Activated CD4-positive, alpha-beta T cell treated with anti-CD3 and anti-CD28 coated beads, Interleukin-10, Interleukin-2, amounts not matched to agents 100 ng/mL and 50 ng/mL, durations not matched to agents 16 hours and 8 hours (primary cell): ENCODE measurements around the gene PDLIM3.
"Not testable (repeated sequence)": the region's sequence is repeated elsewhere in the genome, so short reads cannot be mapped to it uniquely, and the experiment has no call there.

Experiments used
- DNase-seq: peaks from one replicate; pipeline ENCODE4 v3.0.0-alpha.2; 2020

The PDLIM3 gene, protein sequence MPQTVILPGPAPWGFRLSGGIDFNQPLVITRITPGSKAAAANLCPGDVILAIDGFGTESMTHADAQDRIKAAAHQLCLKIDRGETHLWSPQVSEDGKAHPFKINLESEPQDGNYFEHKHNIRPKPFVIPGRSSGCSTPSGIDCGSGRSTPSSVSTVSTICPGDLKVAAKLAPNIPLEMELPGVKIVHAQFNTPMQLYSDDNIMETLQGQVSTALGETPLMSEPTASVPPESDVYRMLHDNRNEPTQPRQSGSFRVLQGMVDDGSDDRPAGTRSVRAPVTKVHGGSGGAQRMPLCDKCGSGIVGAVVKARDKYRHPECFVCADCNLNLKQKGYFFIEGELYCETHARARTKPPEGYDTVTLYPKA

DNA sequence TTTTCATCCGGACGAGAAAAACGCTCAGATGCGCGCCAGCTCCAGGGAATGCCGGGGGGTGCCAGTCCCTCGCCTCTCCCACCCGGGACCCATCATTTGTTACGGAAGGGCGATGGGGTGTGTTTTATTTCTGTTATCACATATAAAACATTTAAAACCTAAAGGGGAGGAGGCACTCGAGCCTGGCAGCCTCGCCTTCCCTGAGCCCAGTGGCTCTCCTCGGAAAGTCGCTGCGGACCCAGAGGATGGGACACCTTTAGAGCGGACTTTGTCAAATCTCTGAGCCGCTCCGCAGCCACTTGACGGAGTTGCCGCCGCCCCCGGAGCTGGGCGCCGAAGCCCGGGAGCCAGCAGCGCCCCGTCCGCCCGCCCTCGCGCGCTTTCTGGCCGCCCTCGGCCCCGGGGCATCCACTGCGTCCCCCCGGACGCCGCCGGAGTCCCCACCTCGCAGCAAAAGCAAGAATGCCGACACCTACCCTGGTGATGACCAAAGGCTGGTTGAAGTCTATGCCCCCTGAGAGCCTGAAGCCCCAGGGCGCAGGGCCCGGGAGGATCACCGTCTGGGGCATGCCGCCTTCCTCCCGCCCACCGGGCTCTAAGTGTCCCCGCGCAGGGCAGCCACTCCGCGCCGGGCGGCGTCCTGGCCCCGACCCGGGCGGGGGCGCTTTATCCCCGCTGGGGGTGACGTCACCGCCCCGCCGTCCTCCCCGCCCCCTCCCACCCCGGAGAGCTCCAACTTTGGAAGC, at the start of gene PDLIM3:
Gene PDLIM3 (minus strand): TSS at position 642 of the 746 bp plus-strand sequence. CDS start 73 bp downstream, at position 569.
- DNase-seq, result no peak

DNA sequence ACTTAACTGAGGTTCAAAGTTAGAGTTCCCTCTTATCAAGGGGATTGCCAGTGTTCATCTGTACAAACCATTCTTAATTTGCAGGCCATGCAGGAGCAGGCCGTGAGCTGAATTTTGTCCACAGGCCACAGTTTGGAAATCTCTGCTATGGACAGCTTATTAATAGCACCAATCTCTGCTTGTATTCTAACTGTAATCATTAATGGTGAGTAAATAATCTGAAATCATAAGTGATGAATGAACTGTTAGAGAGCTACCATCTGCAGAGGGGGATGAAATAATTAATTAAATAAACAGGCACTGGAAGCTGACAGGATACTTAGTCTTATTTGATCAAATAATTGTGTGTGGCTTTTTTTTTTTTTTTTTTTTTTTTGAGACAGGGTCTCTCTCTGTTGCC, 48.5 kb upstream of the PDLIM3 start:
- DNase-seq, result no peak

- DNase-seq, result no peak
These were observed 47.5 kb upstream of the PDLIM3 start for GRCh38 chr4:185582651-185583400.

- DNase-seq, result no peak
These were observed 45.4 kb upstream of the PDLIM3 start for GRCh38 chr4:185580699-185581098.

- no peak for DNase-seq
These were observed 43.0 kb upstream of the PDLIM3 start for GRCh38 chr4:185578284-185578683.

DNA sequence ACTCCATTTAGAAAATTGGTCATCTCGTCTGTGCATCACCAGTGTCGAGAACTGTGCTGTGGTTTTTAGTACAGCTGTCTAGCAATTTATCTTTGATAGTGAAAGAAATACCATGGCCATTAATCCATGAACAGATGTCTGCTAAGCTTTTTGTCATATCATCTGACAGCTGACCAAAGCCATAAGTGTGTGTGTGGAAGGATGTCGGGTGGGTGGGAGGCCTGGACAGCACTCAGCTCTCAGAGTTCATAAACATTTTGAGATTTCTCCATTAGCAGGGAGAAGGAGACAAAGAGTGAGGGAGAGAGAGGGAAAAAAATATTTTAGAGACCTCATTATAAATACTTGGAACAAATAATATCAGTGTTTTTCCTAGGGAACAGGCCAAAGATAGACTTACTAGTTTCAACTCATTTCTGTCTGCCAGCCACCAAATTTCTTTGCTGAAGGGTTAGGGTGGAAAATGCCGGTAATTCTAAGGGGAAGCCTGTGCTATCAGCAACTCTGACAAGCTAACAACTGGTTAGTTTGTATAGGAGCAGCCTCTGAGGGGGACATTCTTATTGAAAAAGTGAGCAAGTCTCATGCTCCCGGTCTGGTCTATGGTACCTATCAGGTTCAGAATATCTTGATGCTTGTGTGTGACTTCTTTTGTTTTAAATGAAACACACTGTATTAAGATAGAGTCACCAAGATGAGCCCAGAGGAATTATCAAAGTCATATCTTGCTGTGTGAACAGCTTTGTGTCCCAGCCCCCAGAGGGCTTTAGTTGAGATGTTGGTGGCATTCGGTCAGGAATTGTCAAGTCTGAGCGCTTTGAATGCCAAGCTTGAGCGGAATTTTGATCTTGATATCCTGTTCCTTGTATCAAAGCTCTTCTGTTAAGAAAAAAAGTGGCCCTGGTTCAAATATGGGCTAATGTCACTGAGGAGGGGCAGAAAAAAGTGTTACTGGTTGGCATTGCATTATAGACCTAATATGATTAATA, 41.9 kb upstream of the PDLIM3 start:
- no peak for DNase-seq

DNA sequence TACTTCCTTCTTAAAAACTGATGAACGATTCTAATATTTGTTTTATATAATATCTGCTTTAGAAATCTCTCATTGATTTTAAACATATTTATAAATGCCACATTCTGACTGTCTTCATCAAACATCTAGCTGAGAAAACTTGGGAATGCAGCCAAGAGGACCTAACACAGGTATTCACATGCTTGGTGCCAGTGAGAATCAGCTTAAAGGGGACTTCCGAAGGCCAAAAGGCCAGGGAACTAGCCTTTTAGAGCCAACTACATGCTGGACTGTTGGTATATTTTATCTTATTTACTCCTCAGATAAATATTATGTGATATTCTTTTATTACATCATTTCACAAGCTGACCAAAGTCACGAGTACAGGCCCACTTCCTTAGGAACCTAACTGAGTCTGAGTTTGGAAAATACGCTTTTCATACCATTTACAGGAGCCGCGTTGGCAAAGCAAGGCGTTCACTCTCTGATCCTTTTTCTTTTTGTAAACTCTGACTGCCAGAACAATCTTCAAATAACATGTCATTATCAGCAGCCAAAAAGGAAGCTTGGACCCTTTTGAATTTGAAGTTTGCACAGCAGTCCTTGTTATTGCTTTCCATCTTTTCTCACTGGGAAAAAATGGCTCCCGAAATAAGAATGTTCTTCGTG, 41.1 kb upstream of the PDLIM3 start:
- no peak for DNase-seq

DNA sequence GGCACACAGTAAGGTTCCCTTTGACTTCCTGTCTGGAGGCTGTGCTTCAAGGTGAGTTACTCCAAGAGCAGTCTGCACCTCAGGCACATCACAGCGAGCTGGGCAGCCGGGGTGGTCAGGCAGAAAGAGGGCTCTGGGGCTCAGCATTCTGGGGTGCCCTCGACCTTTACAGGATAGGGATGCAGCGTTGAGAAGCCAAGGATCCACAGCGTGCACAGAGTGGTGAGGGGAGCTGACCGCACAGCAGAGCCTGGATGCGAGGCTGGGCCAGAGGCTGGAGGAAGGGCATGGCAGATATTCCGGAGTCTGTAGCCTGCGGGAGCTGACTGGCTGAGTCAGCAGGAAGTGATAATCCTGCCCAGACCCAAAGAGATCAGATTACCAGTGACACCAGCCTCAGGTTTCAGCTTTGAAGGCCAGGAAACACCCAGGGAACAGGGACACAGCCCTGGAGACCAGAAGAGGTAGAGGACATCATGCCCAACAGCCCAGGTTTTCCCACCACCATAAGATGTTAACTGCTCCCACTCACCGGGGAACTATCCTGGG, 38.4 kb upstream of the PDLIM3 start:
- DNase-seq, result no peak

DNA sequence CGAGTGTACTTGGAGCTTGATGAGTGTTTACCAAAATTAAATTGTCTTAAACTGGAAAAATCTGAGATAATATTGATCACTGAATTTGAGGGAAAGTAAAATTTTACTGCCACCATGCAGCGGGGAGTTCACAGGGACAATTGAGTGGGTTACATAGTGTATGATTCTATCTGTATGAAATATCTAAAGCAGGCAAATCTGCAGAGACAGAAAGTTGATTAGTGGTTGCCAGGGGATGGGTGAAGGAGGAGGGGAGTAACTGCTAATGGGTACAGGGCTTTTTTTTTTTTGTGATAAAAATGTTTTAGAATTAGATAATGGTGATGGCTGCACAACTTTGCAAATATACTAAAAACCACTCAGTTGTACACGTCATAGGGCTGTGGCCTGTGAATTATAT, 35.4 kb upstream of the PDLIM3 start:
- no peak for DNase-seq

DNA sequence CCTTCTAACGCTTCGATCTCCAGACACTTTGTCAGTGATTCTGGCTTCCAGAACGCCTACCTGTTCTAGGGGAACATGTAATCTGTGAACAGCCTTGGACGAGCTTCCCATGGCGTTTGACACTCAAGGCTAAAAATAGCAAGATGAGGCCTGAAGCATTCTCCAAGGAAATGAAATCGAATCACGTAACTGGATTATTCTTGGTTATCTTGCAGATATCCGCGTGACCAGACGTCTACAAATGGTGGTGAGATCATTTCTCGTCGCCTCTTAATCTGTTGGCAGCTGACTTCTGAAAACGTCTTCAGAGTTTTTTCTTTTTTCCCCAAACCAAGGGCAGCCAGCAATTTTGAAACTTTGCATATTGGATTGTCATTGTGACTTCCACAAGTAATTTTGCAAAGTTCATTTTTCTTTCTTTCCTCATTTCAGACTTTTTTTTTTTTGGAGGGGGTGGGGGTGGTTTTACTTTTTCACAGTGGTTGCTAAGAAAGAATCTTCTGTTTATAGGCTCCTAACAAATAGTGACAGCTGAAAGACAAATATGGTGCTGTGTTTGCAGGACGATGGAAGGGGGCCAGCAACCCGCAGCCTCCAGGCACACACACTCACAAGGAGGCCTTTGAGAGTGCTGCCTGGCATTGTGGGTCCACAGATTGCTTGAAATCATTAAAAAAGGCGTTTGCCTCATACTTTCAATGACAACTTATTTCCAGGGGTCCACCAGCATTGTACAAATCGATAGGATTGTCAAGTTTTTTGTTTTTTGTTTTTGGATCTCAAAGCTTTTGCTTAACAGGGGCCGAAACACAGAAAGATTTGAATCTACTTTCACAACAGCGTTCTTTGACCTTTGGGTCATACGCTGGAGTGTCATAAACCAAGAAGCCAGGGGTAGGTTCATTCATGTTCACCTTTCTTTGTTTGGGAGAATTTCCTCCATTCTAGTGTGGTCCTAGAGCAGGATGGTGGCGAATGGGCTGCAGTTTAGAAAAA, 32.4 kb upstream of the PDLIM3 start:
- no peak for DNase-seq

DNA sequence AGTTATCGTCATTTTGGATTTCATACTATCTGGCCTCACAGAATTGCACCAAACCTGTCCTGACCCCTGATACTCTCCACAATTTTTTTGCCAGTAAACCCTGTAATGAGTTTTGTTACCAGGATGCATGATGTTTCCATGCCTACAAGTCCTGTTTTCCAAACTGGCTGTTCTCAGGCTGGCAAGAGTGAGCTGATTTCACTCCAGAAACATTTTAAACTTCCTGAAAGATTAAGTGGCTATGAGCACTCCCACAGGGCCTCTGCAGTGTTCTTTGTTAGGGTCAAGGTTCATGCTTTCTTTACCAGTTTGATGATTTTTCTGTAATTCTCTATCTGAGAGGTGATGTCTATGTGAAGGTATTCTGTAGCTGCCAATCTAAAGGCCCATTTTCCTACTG, 31.7 kb upstream of the PDLIM3 start:
- no peak for DNase-seq

DNA sequence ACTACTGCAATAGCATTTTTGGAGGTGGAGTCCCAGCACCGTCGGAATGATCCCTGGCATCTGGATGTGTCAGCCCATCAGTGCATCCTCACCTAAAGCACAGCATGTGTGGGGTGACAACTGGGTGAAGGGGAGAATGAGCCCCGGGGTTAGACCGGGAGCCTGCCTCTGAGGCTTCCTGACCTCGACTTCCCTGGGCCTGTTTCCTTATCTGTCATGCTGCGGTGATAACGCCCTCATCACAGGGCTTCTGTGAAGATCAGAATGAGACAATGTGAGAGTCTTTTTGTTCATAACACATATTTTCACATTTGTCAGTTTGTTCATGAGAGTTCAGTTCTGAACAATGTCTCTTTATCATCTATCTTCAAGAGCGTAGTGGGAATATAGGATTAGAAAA, 31.1 kb upstream of the PDLIM3 start:
- peak; percentile 71 for DNase-seq

- no peak for DNase-seq
These were observed 30.4 kb upstream of the PDLIM3 start for GRCh38 chr4:185565696-185566095.

GRCh38 chr4:185564349-185564748, 29.0 kb upstream of the PDLIM3 start:
- no peak for DNase-seq

DNA sequence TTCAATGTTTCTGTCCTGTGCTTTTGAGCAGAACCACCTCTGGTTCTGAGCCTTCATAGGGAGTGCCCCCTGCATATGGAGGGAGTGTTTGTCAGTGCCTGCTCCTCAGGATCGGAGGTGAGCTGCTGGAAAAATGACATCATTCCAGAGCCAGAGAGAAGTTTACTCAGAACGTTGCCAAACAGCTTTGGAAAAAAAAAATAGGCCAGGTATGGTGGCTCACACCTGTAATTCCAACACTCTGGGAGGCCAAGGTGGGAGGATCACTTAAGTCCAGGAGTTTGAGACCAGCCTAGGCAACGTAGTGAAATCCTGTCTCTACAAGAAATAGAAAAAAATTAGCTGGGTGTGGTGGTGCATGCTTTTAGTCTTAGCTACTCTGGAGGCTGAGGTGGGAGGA, 27.2 kb upstream of the PDLIM3 start:
- DNase-seq, result no peak

- no peak for DNase-seq
These were observed 25.0 kb upstream of the PDLIM3 start for GRCh38 chr4:185560316-185560715.

- no peak for DNase-seq
These were observed 24.6 kb upstream of the PDLIM3 start for GRCh38 chr4:185559915-185560281.

DNA sequence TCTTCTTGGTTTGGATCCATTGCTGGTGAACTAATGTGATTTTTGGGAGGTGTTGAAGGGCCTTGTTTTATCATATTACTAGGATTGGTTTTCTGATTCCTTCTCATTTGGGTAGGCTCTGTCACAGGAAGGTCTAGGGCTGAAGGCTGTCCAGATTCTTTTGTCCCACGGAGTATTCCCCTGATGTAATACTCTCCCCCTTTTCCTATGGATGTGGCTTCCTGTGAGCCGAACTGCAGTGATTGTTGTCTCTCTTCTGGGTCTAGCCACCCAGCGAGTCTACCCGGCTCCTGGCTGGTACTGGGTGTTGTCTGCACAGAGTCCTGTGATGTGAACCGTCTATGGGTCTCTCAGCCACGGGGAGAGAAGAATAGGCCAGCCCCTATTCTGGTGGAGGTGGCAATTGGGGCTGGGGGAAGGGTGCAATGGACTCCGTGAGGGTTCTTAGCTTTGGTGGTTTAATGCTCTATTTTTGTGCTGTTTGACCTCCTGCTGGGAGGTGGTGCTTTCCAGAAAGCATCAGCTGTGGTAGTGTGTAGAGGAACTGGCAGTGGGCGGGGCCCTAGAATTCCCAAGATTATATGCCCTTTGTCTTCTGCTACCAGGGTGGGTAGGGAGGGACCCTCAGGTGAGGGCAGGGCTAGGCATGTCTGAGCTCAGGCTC, 24.1 kb upstream of the PDLIM3 start:
- DNase-seq, result not testable (repeated sequence)

DNA sequence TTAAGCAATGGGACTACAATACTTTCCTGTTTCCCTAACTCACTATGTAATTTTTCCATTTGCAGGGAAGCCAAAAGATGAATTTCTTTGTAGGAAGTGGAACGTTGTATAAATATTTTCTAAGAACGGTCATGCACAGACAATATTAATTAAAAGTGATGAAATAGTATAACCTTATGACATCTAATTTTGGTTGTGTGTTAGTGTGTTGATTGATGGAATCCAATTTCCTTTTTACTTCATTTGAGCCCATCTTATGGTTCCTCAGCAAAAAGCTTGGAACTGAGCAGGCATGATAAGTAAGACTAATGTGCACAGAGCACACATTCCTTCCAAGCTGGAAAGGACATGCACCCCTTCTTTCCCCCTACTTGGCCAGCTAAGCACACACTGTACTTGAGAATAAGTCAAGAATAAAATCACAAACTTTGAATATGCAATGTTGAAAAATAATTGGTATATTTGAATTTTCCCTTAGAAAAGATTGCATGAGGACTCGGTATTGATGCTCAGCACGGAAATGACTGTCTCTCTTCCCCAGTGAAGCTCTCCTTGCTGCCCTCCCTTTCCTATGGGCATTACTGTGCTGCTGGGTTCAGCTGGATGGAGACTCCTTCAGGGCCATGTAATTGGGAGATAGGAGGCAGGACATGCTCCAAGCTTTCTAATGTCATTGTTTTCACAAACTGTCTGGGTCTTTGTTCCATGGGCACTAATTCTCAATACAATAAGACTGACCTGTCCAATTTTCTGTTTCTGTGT, 19.2 kb upstream of the PDLIM3 start:
- no peak for DNase-seq
